CD4-positive, alpha-beta T cell treated with Interleukin-10 for 1 hour (primary cell): ENCODE measurements around the gene DLG2.

Experiments
- DNase-seq: peaks from one replicate; pipeline ENCODE4 v3.0.0-alpha.2; 2020

DLG2 gene

GRCh38 chr11:84963240-84963639, 663.9 kb downstream of the DLG2 start:
- DNase-seq, result no peak

- DNase-seq, result no peak
These were observed 665.1 kb downstream of the DLG2 start for GRCh38 chr11:84962018-84962417.

- DNase-seq, result no peak
These were observed 668.8 kb downstream of the DLG2 start for GRCh38 chr11:84958295-84958694.

- DNase-seq, result no peak
These were observed 676.4 kb downstream of the DLG2 start for GRCh38 chr11:84950569-84951270.

- no peak for DNase-seq
These were observed 679.1 kb downstream of the DLG2 start for GRCh38 chr11:84947970-84948580.

- DNase-seq, result no peak
These were observed 680.1 kb downstream of the DLG2 start for GRCh38 chr11:84947070-84947469.

GRCh38 chr11:84930863-84931262, 696.3 kb downstream of the DLG2 start:
- DNase-seq, result no peak

- DNase-seq, result no peak
These were observed 697.4 kb downstream of the DLG2 start for GRCh38 chr11:84929738-84930137.

GRCh38 chr11:84924154-84924692, 702.9 kb downstream of the DLG2 start:
- no peak for DNase-seq

- no peak for DNase-seq
These were observed 703.7 kb downstream of the DLG2 start for GRCh38 chr11:84923489-84923888.

GRCh38 chr11:84922836-84923235, 704.3 kb downstream of the DLG2 start:
- no peak for DNase-seq

GRCh38 chr11:84922212-84922805, 704.8 kb downstream of the DLG2 start:
- no peak for DNase-seq

GRCh38 chr11:84914511-84914910, 712.6 kb downstream of the DLG2 start:
- no peak for DNase-seq

GRCh38 chr11:84909740-84910139, 717.4 kb downstream of the DLG2 start:
- no peak for DNase-seq

GRCh38 chr11:84906995-84907394, 720.1 kb downstream of the DLG2 start:
- no peak for DNase-seq

GRCh38 chr11:84905411-84905810, 721.7 kb downstream of the DLG2 start:
- DNase-seq, result no peak

GRCh38 chr11:84902445-84902844, 724.7 kb downstream of the DLG2 start:
- DNase-seq, result no peak

GRCh38 chr11:84901991-84902390, 725.2 kb downstream of the DLG2 start:
- DNase-seq, result no peak

GRCh38 chr11:84899740-84900139, 727.4 kb downstream of the DLG2 start:
- DNase-seq, result no peak

- no peak for DNase-seq
These were observed 728.0 kb downstream of the DLG2 start for GRCh38 chr11:84899134-84899533.

GRCh38 chr11:84894666-84895065, 732.5 kb downstream of the DLG2 start:
- no peak for DNase-seq

GRCh38 chr11:84890676-84891075, 736.5 kb downstream of the DLG2 start:
- DNase-seq, result no peak

GRCh38 chr11:84889556-84889955, 737.6 kb downstream of the DLG2 start:
- DNase-seq, result no peak

GRCh38 chr11:84887055-84887629, 740.0 kb downstream of the DLG2 start:
- no peak for DNase-seq
